Hematopoietic multipotent progenitor cell treated with erythropoietin and hydrocortisone succinate and interleukin-3 and kit ligand, for 15 days (in vitro differentiated cells): ENCODE results near the gene STK31.
"Not testable (repeated sequence)": the region's sequence is repeated elsewhere in the genome, so short reads cannot be mapped to it uniquely, and the experiment has no call there.

Experiments used
- DNase-seq: peaks from one replicate; pipeline ENCODE4 v3.0.0-alpha.2; 2015; ENCODE audit warnings: low spot score

The STK31 gene

GRCh38 chr7:23713285-23714149 is 3.5 kb downstream of the STK31 start:
- no peak for DNase-seq

GRCh38 chr7:23714150-23714464 is 4.1 kb downstream of the STK31 start:
- DNase-seq = no peak

- no peak for DNase-seq
These were observed 4.6 kb downstream of the STK31 start for GRCh38 chr7:23714579-23714978.

GRCh38 chr7:23715099-23715498 is 5.1 kb downstream of the STK31 start:
- DNase-seq = no peak

- DNase-seq = no peak
These were observed 7.8 kb downstream of the STK31 start for GRCh38 chr7:23717788-23718187.

GRCh38 chr7:23721456-23721855 is 11.4 kb downstream of the STK31 start:
- no peak for DNase-seq

GRCh38 chr7:23722587-23723216 is 12.7 kb downstream of the STK31 start:
- DNase-seq = not testable (repeated sequence)

GRCh38 chr7:23724113-23724512 is 14.1 kb downstream of the STK31 start:
- not testable (repeated sequence) for DNase-seq

GRCh38 chr7:23742051-23742450 is 32.0 kb downstream of the STK31 start:
- DNase-seq = no peak

GRCh38 chr7:23743226-23743625 is 33.2 kb downstream of the STK31 start:
- DNase-seq = no peak

GRCh38 chr7:23746629-23747028 is 36.6 kb downstream of the STK31 start:
- no peak for DNase-seq

- no peak for DNase-seq
These were observed 41.8 kb downstream of the STK31 start for GRCh38 chr7:23751852-23752251.

- not testable (repeated sequence) for DNase-seq
These were observed 48.8 kb downstream of the STK31 start for GRCh38 chr7:23758839-23759238.

- DNase-seq = no peak
These were observed 49.8 kb downstream of the STK31 start for GRCh38 chr7:23759671-23760391.

GRCh38 chr7:23765943-23766342 is 55.9 kb downstream of the STK31 start:
- DNase-seq = no peak

GRCh38 chr7:23767514-23767913 is 57.5 kb downstream of the STK31 start:
- DNase-seq = no peak

- no peak for DNase-seq
These were observed 58.0 kb downstream of the STK31 start for GRCh38 chr7:23768022-23768421.

- DNase-seq = not testable (repeated sequence)
These were observed 69.3 kb downstream of the STK31 start for GRCh38 chr7:23779185-23779800.

- no peak for DNase-seq
These were observed 73.1 kb downstream of the STK31 start for GRCh38 chr7:23783115-23783514.

GRCh38 chr7:23787272-23787671 is 77.3 kb downstream of the STK31 start:
- DNase-seq = no peak

GRCh38 chr7:23788843-23789242 is 78.8 kb downstream of the STK31 start:
- no peak for DNase-seq

GRCh38 chr7:23791721-23792120 is 81.7 kb downstream of the STK31 start:
- DNase-seq = no peak
